Peyer's patch (tissue), 4 donors: ENCODE measurements around the gene NCOA5. TPM values are rescaled to one million over a fixed set of nuclear protein-coding genes. Genes with fewer than 3 reads are reported as not detected.

Experiments
- DNase-seq, 3 donors: peaks; one replicate each; pipeline ENCODE4 v3.0.0-alpha.2; 2017 to 2019
- H3K27ac ChIP-seq, 4 donors: fragments of 200-600 bp; sonication (generic); one replicate each; pipeline ENCODE4 v1.5.1; 2016 to 2019
- H3K27me3 ChIP-seq, 2 donors: fragments of 200-600 bp; sonication (generic); one replicate each; pipeline ENCODE4 v1.5.1; 2019
- H3K36me3 ChIP-seq, 3 donors: fragments of 200-600 bp; sonication (generic); one replicate each; pipeline ENCODE4 v1.5.1; 2016 to 2019
- H3K4me1 ChIP-seq, 4 donors: fragments of 200-600 bp; sonication (generic); one replicate each; pipeline ENCODE4 v1.5.1; 2016 to 2019
- H3K4me3 ChIP-seq, 4 donors: fragments of 200-600 bp; sonication (generic); 1 replicate in 3 of 4; 2 replicates in 1 of 4; pipeline ENCODE4 v1.5.1; 2016 to 2019; ENCODE audit warnings: mild to moderate bottlenecking in 1 of 4
- H3K9me3 ChIP-seq, 4 donors: fragments of 200-600 bp; sonication (generic); one replicate each; pipeline ENCODE4 v1.5.1; 2016 to 2019; ENCODE audit warnings: mild to moderate bottlenecking in 1 of 4
- POLR2A ChIP-seq, 2 donors: fragments of 450-650 bp; IDR thresholded peaks; one replicate each; pipeline ENCODE4 v1.5.1; 2017; ENCODE audit warnings: antibody characterized with exemption in 2 of 2, mild to moderate bottlenecking in 2 of 2, moderate library complexity in 2 of 2
- total RNA-seq, 4 donors: library from RNA; depleted of rRNA; stranded (reverse); fragments of >200 nt; gene quantifications; one replicate each; pipeline ENCODE4 v1.1.0, GENCODE V29; 2016
- TF ChIP-seq, protein P1 (sequence below), 6 experiments: fragments of 450-650 bp in 4 of 6; fragments of 200-600 bp in 2 of 6; sonication (generic) in 1 of 6; IDR thresholded peaks; one replicate each; pipeline ENCODE4 v1.5.1; 2017 to 2019; ENCODE audit warnings: antibody characterized with exemption in 6 of 6, mild to moderate bottlenecking in 3 of 6, moderate library complexity in 1 of 6

NCOA5 gene
- total RNA-seq, 4 donors from 2014 or later = 20.5 to 65.2 (median 24.9) TPM

DNA sequence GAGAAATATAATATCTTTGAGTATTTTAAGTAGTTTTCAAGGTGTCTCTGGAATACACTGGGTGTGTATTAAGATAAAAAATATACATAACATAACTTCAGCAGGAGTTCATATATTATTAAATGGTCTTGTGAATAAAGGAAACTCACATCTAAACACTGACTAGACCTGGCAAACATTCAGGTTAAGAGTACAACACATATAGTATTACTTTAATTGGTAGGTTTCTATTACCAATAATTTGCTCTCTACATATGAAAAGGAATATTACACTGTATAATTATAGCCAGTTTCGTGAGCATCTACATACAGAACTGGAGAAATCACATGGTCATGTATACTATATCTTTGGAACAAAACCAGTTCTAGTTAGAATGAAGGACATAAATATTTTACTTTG, 8.7 kb downstream of the NCOA5 start:
- no peak overlapping the region for H3K27ac ChIP-seq
- no peak overlapping the region for H3K4me3 ChIP-seq
- peaks cover 0 to 26% (median 0%) of the 10 kb centered on the region in 3 donors for H3K36me3 ChIP-seq
- no peak for DNase-seq
- peaks cover 0 to 31% (median 6%) of the 10 kb centered on the region in 4 donors for H3K4me1 ChIP-seq
- H3K27me3 ChIP-seq = no peaks in the 10 kb centered on the region
- H3K9me3 ChIP-seq = no peaks in the 10 kb centered on the region
- TF ChIP-seq, protein P1, sequence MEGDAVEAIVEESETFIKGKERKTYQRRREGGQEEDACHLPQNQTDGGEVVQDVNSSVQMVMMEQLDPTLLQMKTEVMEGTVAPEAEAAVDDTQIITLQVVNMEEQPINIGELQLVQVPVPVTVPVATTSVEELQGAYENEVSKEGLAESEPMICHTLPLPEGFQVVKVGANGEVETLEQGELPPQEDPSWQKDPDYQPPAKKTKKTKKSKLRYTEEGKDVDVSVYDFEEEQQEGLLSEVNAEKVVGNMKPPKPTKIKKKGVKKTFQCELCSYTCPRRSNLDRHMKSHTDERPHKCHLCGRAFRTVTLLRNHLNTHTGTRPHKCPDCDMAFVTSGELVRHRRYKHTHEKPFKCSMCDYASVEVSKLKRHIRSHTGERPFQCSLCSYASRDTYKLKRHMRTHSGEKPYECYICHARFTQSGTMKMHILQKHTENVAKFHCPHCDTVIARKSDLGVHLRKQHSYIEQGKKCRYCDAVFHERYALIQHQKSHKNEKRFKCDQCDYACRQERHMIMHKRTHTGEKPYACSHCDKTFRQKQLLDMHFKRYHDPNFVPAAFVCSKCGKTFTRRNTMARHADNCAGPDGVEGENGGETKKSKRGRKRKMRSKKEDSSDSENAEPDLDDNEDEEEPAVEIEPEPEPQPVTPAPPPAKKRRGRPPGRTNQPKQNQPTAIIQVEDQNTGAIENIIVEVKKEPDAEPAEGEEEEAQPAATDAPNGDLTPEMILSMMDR (IDR thresholded peaks at IDR 0.05) = no peak
- no peak for TF ChIP-seq POLR2A (IDR thresholded peaks at IDR 0.05)

DNA sequence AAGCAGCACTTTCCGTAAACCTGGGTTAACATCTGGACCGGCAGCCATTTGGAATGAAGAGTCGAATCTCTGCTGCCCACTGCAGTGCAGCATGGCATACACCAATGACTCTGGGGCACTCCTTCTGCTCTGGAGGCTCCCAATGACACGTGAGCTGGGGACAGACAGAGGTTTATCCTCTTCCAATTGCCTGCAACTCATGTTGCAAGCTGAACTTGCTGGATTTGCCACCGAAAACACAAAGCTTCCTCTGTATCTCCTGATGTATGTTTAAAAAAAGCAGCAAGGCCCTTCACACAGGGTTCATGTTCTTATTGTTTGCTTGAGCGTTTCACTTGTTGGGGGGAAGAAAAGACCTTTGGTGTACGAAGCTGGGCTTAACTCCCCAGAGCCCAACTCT, 10.8 kb downstream of the NCOA5 start:
- Histone ChIP-seq H3K27ac (no peak overlapping the region), H3K4me1 (peaks cover 0 to 15% (median 3%) of the 10 kb centered on the region in 4 donors), H3K36me3 (peaks cover 0 to 44% (median 0%) of the 10 kb centered on the region in 3 donors), H3K4me3 (no peak overlapping the region), H3K9me3 (no peaks in the 10 kb centered on the region), H3K27me3 (no peaks in the 10 kb centered on the region)
- TF ChIP-seq, protein P1 (IDR thresholded peaks at IDR 0.05) = no peak
- no peak for TF ChIP-seq POLR2A (IDR thresholded peaks at IDR 0.05)
- no peak for DNase-seq

DNA sequence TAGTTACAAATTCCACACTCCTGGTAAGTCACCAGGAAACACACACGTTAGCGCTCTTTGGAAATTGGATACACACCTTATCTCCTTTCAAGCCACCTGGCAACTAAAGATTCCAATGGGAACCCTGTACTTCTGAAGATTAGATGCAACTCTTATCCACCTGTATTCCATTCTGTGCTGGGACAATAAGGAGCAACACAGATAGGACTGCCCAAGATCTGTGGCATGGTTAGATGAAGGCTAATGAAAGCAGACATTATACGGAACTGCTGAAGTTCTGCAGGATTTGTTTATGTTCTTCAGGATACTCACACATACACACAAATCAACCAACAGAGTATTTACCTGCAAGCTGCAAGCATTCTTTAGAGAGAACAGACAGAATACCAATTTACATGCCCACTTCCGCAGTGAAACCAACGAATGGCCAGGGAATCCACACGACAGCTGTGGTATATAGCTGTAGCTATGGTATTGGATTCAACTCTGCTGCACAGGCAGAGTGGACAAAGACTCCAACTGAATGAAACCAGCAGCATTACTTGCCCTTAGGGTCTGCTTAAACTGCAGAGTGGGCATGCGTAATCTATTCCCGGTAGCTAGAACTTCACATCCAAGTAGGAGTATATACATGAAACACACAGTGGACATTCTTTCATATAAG, 12.0 kb downstream of the NCOA5 start:
- Histone ChIP-seq H3K4me1 (peaks cover 0 to 5% (median under 1%) of the 10 kb centered on the region in 4 donors), H3K9me3 (no peaks in the 10 kb centered on the region), H3K4me3 (no peak overlapping the region), H3K27ac (no peak overlapping the region), H3K27me3 (no peaks in the 10 kb centered on the region), H3K36me3 (peaks cover 0 to 48% (median 0%) of the 10 kb centered on the region in 3 donors)
- TF ChIP-seq, protein P1 (IDR thresholded peaks at IDR 0.05) = no peak
- no peak for TF ChIP-seq POLR2A (IDR thresholded peaks at IDR 0.05)
- no peak for DNase-seq

DNA sequence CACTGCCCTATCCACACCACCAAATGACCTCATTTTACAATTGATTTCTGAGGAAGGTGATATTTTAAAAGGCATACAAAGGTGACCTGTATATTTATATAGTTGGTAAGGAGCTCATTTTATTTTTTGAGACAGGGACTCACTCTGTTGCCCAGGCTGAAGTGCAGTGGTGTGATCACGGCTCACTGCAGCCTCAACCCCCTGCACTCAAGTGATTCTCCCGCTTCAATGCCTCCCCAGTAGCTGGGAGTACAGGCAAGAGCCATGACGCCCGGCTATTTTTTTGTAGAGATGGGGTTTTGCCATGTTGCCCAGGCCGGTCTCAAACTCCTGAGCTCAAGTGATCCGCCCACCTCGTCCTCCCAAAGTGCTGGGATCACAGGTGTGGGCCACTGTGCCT, 13.0 kb downstream of the NCOA5 start:
- no peak for DNase-seq

DNA sequence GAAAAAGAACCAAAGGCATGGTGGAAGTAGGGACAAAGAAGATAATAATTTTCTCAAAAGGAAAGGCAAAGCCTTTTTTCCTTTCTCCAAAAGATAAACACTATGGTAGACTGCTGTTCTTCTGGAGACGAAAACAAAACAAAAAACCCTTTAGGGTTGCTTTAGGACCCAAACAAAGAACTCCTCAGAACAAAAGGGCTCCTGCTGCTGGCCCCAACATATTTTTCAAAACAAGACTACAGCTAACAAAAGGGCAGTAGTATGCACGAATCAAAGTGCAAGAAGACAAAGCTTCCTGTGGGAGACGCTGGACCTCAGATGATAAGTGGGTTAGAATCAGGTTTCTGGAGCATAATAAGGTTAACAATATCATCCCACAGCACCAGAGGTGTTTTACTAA, 15.8 kb downstream of the NCOA5 start:
- no peaks in the 10 kb centered on the region for H3K4me1 ChIP-seq
- H3K4me3 ChIP-seq = no peak overlapping the region
- no peak for TF ChIP-seq POLR2A (IDR thresholded peaks at IDR 0.05)
- TF ChIP-seq, protein P1 (IDR thresholded peaks at IDR 0.05) = no peak
- no peaks in the 10 kb centered on the region for H3K27me3 ChIP-seq
- H3K27ac ChIP-seq = no peak overlapping the region
- no peaks in the 10 kb centered on the region for H3K9me3 ChIP-seq
- no peak for DNase-seq
- peaks cover 0 to 57% (median 2%) of the 10 kb centered on the region in 3 donors for H3K36me3 ChIP-seq

More for the DNA sequence above, 13.0 kb downstream of the NCOA5 start:
- H3K27ac ChIP-seq = no peak overlapping the region
- H3K4me1 ChIP-seq = no peaks in the 10 kb centered on the region
- H3K36me3 ChIP-seq = peaks cover 0 to 48% (median 0%) of the 10 kb centered on the region in 3 donors
- TF ChIP-seq, protein P1 (IDR thresholded peaks at IDR 0.05) = no peak
- no peak for TF ChIP-seq POLR2A (IDR thresholded peaks at IDR 0.05)
- H3K4me3 ChIP-seq = no peak overlapping the region
- no peaks in the 10 kb centered on the region for H3K9me3 ChIP-seq
- no peaks in the 10 kb centered on the region for H3K27me3 ChIP-seq
